Umbilical cord (tissue), 2 donors: Measurements from ENCODE around the gene RNF224. TPM values are rescaled to one million over a fixed set of nuclear protein-coding genes. Genes with fewer than 3 reads are reported as not detected.

Experiments used
- DNase-seq: peaks from one replicate; pipeline ENCODE4 v3.0.0-alpha.2; 2015; ENCODE audit warnings: low spot score
- total RNA-seq: library from RNA; depleted of rRNA; stranded (reverse); fragments of >200 nt; gene quantifications from one replicate; pipeline ENCODE4 v1.2.3, GENCODE V29; 2014; ENCODE audit warnings: low replicate concordance; ENCODE audit not compliant: insufficient read depth

The RNF224 gene
- total RNA-seq, 1 donor from 2014 or later, result not detected

- no peak for DNase-seq
These were observed 35.4 kb upstream of the RNF224 start for GRCh38 chr9:137191691-137192447.

GRCh38 chr9:137192448-137192780 lies 34.9 kb upstream of the RNF224 start:
- no peak for DNase-seq

GRCh38 chr9:137192859-137193258 lies 34.4 kb upstream of the RNF224 start:
- no peak for DNase-seq

- DNase-seq, result no peak
These were observed 33.5 kb upstream of the RNF224 start for GRCh38 chr9:137193771-137194170.

GRCh38 chr9:137194388-137194787 lies 32.9 kb upstream of the RNF224 start:
- no peak for DNase-seq

- no peak for DNase-seq
These were observed 32.4 kb upstream of the RNF224 start for GRCh38 chr9:137194909-137195308.

- DNase-seq, result peak; percentile 19
These were observed 31.6 kb upstream of the RNF224 start for GRCh38 chr9:137195525-137196220.

GRCh38 chr9:137198051-137198901 lies 29.0 kb upstream of the RNF224 start:
- DNase-seq, result no peak

- DNase-seq, result no peak
These were observed 28.4 kb upstream of the RNF224 start for GRCh38 chr9:137198902-137199283.

GRCh38 chr9:137199411-137200121 lies 27.7 kb upstream of the RNF224 start:
- peak; percentile 38 for DNase-seq

GRCh38 chr9:137200311-137201204 lies 26.7 kb upstream of the RNF224 start, which contains the start of gene TPRN:
TPRN (minus strand) TSS chr9:137200741; CDS start chr9:137200711, 30 bp downstream.
- peak; percentile 100 for DNase-seq

- DNase-seq, result no peak
These were observed 26.0 kb upstream of the RNF224 start for GRCh38 chr9:137201205-137201868.

GRCh38 chr9:137202966-137203365 lies 24.3 kb upstream of the RNF224 start:
- no peak for DNase-seq

- no peak for DNase-seq
These were observed 22.6 kb upstream of the RNF224 start for GRCh38 chr9:137204731-137205125.

GRCh38 chr9:137205126-137206069 lies 21.9 kb upstream of the RNF224 start, which contains the start of the genes NDOR1 and TMEM203:
NDOR1 (plus strand) TSS chr9:137205700; CDS start chr9:137205778, 78 bp downstream.
TMEM203 (minus strand) TSS chr9:137205648; CDS start chr9:137205414, 234 bp downstream.
- peak; percentile 90 for DNase-seq

GRCh38 chr9:137206602-137207001 lies 20.7 kb upstream of the RNF224 start:
- DNase-seq, result no peak

GRCh38 chr9:137211532-137211931 lies 15.8 kb upstream of the RNF224 start:
- DNase-seq, result no peak

- no peak for DNase-seq
These were observed 14.8 kb upstream of the RNF224 start for GRCh38 chr9:137212520-137212919.
